ENCODE results near the gene FLII. TPM values are rescaled to one million over a fixed set of nuclear protein-coding genes. Genes with fewer than 3 reads are reported as not detected.

The FLII gene
- total and polyA plus RNA-seq, 2 of the 13 experiments (the other 11 are each of a cell fraction or from before 2014, with no cell fraction given), result 130 to 303 TPM

- peak; percentile 26; the same call in 1 of the 2 replicates for TF ChIP-seq ARID5B (CRISPR knock-in tag; IDR thresholded peaks at IDR 0.05)
- TF ChIP-seq XRCC5 (optimal IDR thresholded peaks at IDR 0.05; ENCODE audit: low read length), result no peak
- 0 out of 2 replicates have a peak, but pooled peaks have one; percentile 30 for TF ChIP-seq ZNF33B (CRISPR knock-in tag; IDR thresholded peaks at IDR 0.05)
- TF ChIP-seq, protein P1, sequence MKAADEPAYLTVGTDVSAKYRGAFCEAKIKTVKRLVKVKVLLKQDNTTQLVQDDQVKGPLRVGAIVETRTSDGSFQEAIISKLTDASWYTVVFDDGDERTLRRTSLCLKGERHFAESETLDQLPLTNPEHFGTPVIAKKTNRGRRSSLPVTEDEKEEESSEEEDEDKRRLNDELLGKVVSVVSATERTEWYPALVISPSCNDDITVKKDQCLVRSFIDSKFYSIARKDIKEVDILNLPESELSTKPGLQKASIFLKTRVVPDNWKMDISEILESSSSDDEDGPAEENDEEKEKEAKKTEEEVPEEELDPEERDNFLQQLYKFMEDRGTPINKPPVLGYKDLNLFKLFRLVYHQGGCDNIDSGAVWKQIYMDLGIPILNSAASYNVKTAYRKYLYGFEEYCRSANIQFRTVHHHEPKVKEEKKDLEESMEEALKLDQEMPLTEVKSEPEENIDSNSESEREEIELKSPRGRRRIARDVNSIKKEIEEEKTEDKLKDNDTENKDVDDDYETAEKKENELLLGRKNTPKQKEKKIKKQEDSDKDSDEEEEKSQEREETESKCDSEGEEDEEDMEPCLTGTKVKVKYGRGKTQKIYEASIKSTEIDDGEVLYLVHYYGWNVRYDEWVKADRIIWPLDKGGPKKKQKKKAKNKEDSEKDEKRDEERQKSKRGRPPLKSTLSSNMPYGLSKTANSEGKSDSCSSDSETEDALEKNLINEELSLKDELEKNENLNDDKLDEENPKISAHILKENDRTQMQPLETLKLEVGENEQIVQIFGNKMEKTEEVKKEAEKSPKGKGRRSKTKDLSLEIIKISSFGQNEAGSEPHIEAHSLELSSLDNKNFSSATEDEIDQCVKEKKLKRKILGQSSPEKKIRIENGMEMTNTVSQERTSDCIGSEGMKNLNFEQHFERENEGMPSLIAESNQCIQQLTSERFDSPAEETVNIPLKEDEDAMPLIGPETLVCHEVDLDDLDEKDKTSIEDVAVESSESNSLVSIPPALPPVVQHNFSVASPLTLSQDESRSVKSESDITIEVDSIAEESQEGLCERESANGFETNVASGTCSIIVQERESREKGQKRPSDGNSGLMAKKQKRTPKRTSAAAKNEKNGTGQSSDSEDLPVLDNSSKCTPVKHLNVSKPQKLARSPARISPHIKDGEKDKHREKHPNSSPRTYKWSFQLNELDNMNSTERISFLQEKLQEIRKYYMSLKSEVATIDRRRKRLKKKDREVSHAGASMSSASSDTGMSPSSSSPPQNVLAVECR (CRISPR knock-in tag; IDR thresholded peaks at IDR 0.05; ENCODE audit: borderline replicate concordance), result peak; percentile 92
- peak; percentile 86 for TF ChIP-seq RBFOX2 (IDR thresholded peaks at IDR 0.05; ENCODE audit: low read depth, low read length)
- no peak for TF ChIP-seq ZNF484 (CRISPR knock-in tag; IDR thresholded peaks at IDR 0.05; ENCODE audit: borderline replicate concordance, low read depth)
- 0 out of 2 replicates have a peak, but pooled peaks have one; percentile 12 for TF ChIP-seq ZNF563 (CRISPR knock-in tag; IDR thresholded peaks at IDR 0.05)
- TF ChIP-seq ZNF75D (CRISPR knock-in tag; IDR thresholded peaks at IDR 0.05; ENCODE audit: borderline replicate concordance), result no peak
- no peak for TF ChIP-seq ZSCAN29 (CRISPR knock-in tag; conservative IDR thresholded peaks at IDR 0.05)
- peak; percentile 78; the same call in 1 of the 2 replicates for TF ChIP-seq ZNF772 (CRISPR knock-in tag; IDR thresholded peaks at IDR 0.05)
- TF ChIP-seq, protein P2, sequence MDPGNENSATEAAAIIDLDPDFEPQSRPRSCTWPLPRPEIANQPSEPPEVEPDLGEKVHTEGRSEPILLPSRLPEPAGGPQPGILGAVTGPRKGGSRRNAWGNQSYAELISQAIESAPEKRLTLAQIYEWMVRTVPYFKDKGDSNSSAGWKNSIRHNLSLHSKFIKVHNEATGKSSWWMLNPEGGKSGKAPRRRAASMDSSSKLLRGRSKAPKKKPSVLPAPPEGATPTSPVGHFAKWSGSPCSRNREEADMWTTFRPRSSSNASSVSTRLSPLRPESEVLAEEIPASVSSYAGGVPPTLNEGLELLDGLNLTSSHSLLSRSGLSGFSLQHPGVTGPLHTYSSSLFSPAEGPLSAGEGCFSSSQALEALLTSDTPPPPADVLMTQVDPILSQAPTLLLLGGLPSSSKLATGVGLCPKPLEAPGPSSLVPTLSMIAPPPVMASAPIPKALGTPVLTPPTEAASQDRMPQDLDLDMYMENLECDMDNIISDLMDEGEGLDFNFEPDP (CRISPR knock-in tag; conservative IDR thresholded peaks at IDR 0.05), result no peak
- TF ChIP-seq ZBTB7B (CRISPR knock-in tag; IDR thresholded peaks at IDR 0.05), result peak; percentile 54; the same call in 1 of the 2 replicates
- TF ChIP-seq GABPA (IDR thresholded peaks at IDR 0.05; ENCODE audit: low read depth, low read length), result no peak; the same call in 1 of the 2 replicates
- TF ChIP-seq GABPA (CRISPR knock-in tag; IDR thresholded peaks at IDR 0.05; ENCODE audit: low read depth), result no peak
- peak; percentile 78 for TF ChIP-seq GABPB1 (CRISPR knock-in tag; IDR thresholded peaks at IDR 0.05)
- peak; percentile 66; the same call in 1 of the 2 replicates for TF ChIP-seq RFXAP (CRISPR knock-in tag; IDR thresholded peaks at IDR 0.05; ENCODE audit: borderline replicate concordance)
- TF ChIP-seq NKX3-1 (CRISPR knock-in tag; IDR thresholded peaks at IDR 0.05), result 0 out of 2 replicates have a peak, but pooled peaks have one; percentile 52
- TF ChIP-seq SIN3B (IDR thresholded peaks at IDR 0.05; ENCODE audit: low read length), result no peak
- 0 out of 2 replicates have a peak, but pooled peaks have one; percentile 20 for TF ChIP-seq TFDP1 (CRISPR knock-in tag; IDR thresholded peaks at IDR 0.05; ENCODE audit: borderline replicate concordance)
Observed at GRCh38 chr17:18258356-18259038, at the start of gene FLII (continued).

All from HepG2 (cell line).